Right ventricle myocardium superior (tissue), 1 donor: ENCODE results near the gene SNAI3. TPM values are rescaled to one million over a fixed set of nuclear protein-coding genes. Genes with fewer than 3 reads are reported as not detected.

Source experiments
- ATAC-seq: fragments of 200-7000 bp; cut with Tn5 transposase; one replicate; pipeline ENCODE4 v1.9.1; 2020; ENCODE audit warnings: mild to moderate bottlenecking; ENCODE audit not compliant: poor library complexity
- DNase-seq: peaks from one replicate; pipeline ENCODE4 v3.0.0-alpha.2; 2020
- intact Hi-C: fragments of 100-400 bp; cut with DNase I; formaldehyde crosslinking; loops from one replicate; pipeline ENCODE4 v1.11.2; 2022
- long read RNA-seq: library from polyadenylated mRNA; unstranded; transcript quantifications from one replicate; pipeline ENCODE4 v2.0.0, GENCODE V29; 2021
- total RNA-seq: library from RNA; stranded (reverse); fragmentation: NEBNext Ultra II Directional; extraction: Animal tissue kit (Norgen Biotek cat#: 25700); gene quantifications from one replicate; pipeline ENCODE4 v1.2.1, GENCODE V29; 2021
- donor health status: DM: no; HTN: yes; CAD: no; lungs with severe emphysema.

The SNAI3 gene
- 3.0 TPM for total RNA-seq
- long read RNA-seq, transcript SNAI3-201 (3 exons, 1,732 nt): major isoform, 13 of 36 reads
- long read RNA-seq, partial matches to known transcripts: 2 of 36 reads
- long read RNA-seq, other reads (novel, unspliced or antisense): 21 of 36 reads

GRCh38 chr16:88686439-88687253, at the start of gene SNAI3:
Gene SNAI3, minus strand, starts transcription at chr16:88686507. Its CDS starts 101 bp downstream, at chr16:88686406.
- DNase-seq (peak; percentile 91), ATAC-seq (peak; percentile 94)
- intact Hi-C loops: no loop called here

GRCh38 chr16:88736088-88736487, 49.8 kb upstream of the SNAI3 start:
- ATAC-seq (no peak), DNase-seq (no peak)
- intact Hi-C loops: no loop called here

GRCh38 chr16:88735616-88736015, 49.3 kb upstream of the SNAI3 start:
- no peak for ATAC-seq
- intact Hi-C loops: no loop called here
- DNase-seq: no peak

GRCh38 chr16:88735121-88735520, 48.8 kb upstream of the SNAI3 start:
- intact Hi-C loops: no loop called here
- DNase-seq (no peak), ATAC-seq (no peak)

GRCh38 chr16:88734361-88734728, 48.0 kb upstream of the SNAI3 start:
- intact Hi-C loops: no loop called here
- ATAC-seq (no peak), DNase-seq (no peak)

- DNase-seq: no peak
- intact Hi-C loops: no loop called here
- no peak for ATAC-seq
These were observed 47.5 kb upstream of the SNAI3 start for GRCh38 chr16:88733630-88734360.

- intact Hi-C loops: no loop called here
- ATAC-seq: no peak
These were observed 46.6 kb upstream of the SNAI3 start for GRCh38 chr16:88732961-88733294.

GRCh38 chr16:88732172-88732960, 46.1 kb upstream of the SNAI3 start:
- intact Hi-C loops: no loop called here

More at GRCh38 chr16:88732961-88733294, 46.6 kb upstream of the SNAI3 start:
- no peak for DNase-seq

GRCh38 chr16:88731699-88732098, 45.4 kb upstream of the SNAI3 start:
- ATAC-seq (no peak), DNase-seq (no peak)
- intact Hi-C loops: no loop called here

More at GRCh38 chr16:88732172-88732960, 46.1 kb upstream of the SNAI3 start:
- DNase-seq (no peak), ATAC-seq (no peak)

GRCh38 chr16:88730632-88731607, 44.6 kb upstream of the SNAI3 start:
- no peak for ATAC-seq

GRCh38 chr16:88727871-88728270, 41.6 kb upstream of the SNAI3 start:
- intact Hi-C loops: no loop called here
- DNase-seq: no peak
- peak; percentile 71 for ATAC-seq

More at GRCh38 chr16:88730632-88731607, 44.6 kb upstream of the SNAI3 start:
- no peak for DNase-seq
- intact Hi-C loops: no loop called here

GRCh38 chr16:88726981-88727380, 40.7 kb upstream of the SNAI3 start:
- intact Hi-C loops: no loop called here
- ATAC-seq: no peak
- DNase-seq: no peak

GRCh38 chr16:88726408-88726749, 40.1 kb upstream of the SNAI3 start:
- no peak for ATAC-seq
- intact Hi-C loops: no loop called here
- DNase-seq: no peak

- DNase-seq: no peak
- intact Hi-C loops: no loop called here
- no peak for ATAC-seq
These were observed 39.5 kb upstream of the SNAI3 start for GRCh38 chr16:88725609-88726407.

- intact Hi-C loops: no loop called here
- ATAC-seq: no peak
- DNase-seq: no peak
These were observed 38.7 kb upstream of the SNAI3 start for GRCh38 chr16:88724855-88725555.

GRCh38 chr16:88723911-88724310, 37.6 kb upstream of the SNAI3 start:
- ATAC-seq (no peak), DNase-seq (no peak)
- intact Hi-C loops: no loop called here

GRCh38 chr16:88723507-88723887, 37.2 kb upstream of the SNAI3 start:
- DNase-seq: no peak
- ATAC-seq: no peak
- intact Hi-C loops: no loop called here
